ENCODE measurements around the gene GDPD3. TPM values are rescaled to one million over a fixed set of nuclear protein-coding genes. Genes with fewer than 3 reads are reported as not detected.

GDPD3 gene
- total RNA-seq, 4 donors from 2014 or later = 13.4 to 41.2 (median 28.1) TPM

DNA sequence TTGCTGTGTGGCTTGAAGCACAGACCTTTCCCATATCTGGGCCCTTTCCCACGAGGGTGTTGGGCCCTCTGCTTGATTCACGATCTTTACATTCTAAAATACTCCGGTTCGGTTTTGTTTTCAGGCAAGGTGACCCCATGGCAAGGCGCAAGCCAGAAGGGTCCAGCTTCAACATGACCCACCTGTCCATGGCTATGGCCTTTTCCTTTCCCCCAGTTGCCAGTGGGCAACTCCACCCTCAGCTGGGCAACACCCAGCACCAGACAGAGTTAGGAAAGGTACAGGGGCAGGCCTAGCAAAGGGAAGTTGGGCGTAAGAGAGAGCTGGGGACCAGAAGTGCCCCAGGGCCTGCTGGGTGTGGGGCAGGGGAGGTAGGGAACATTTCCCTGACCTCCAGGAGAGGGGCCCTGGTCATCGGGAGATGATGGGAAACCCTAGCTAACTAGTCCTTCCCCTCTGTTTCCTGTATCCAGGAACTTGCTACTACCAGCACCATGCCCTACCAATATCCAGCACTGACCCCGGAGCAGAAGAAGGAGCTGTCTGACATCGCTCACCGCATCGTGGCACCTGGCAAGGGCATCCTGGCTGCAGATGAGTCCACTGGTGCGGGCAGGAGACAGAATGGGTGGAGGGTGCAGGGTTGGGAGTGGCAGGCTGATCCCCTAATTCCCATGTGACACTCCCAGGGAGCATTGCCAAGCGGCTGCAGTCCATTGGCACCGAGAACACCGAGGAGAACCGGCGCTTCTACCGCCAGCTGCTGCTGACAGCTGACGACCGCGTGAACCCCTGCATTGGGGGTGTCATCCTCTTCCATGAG lies 46.4 kb downstream of the GDPD3 start:
- H3K4me1 ChIP-seq = peaks cover 46 to 76% (median 48%) of the 10 kb centered on the region in 3 donors
- WGBS, 2 donors = 0 to 11% methylated on average over 1 to 5 of the region's 21 CpGs
- TF ChIP-seq POLR2A (IDR thresholded peaks at IDR 0.05) = peak in 1 of 4 donors; percentile 41
- TF ChIP-seq CTCF (IDR thresholded peaks at IDR 0.05) = no peak
- peak overlapping the region; percentile 98 to 100 (median 100) for H3K27ac ChIP-seq
- peak overlapping the region; percentile 92 to 98 (median 95) for H3K4me3 ChIP-seq
- intact Hi-C loops (cut with DNase I) = no loop called here
- peaks cover 35 to 52% (median 49%) of the 10 kb centered on the region in 3 donors for H3K36me3 ChIP-seq
- no peak for DNase-seq
- H3K27me3 ChIP-seq = no peaks in the 10 kb centered on the region
- H3K9me3 ChIP-seq = no peaks in the 10 kb centered on the region

- Histone ChIP-seq H3K27ac (peak overlapping the region; percentile 98 to 100 (median 100)), H3K9me3 (no peaks in the 10 kb centered on the region), H3K27me3 (no peaks in the 10 kb centered on the region), H3K4me3 (peak overlapping the region; percentile 92 to 98 (median 95)), H3K36me3 (peaks cover 28 to 44% (median 41%) of the 10 kb centered on the region in 3 donors), H3K4me1 (peaks cover 47 to 77% (median 48%) of the 10 kb centered on the region in 3 donors)
- intact Hi-C loops (cut with DNase I) = no loop called here
- no peak for DNase-seq
- TF ChIP-seq CTCF (IDR thresholded peaks at IDR 0.05) (peak in 1 of 6 experiments; percentile 1), POLR2A (IDR thresholded peaks at IDR 0.05) (no peak)
- WGBS, 2 donors = 0% methylated on average over 2 to 15 of the region's 44 CpGs
Measured at GRCh38 chr16:30065943-30066760, 47.2 kb downstream of the GDPD3 start.

DNA sequence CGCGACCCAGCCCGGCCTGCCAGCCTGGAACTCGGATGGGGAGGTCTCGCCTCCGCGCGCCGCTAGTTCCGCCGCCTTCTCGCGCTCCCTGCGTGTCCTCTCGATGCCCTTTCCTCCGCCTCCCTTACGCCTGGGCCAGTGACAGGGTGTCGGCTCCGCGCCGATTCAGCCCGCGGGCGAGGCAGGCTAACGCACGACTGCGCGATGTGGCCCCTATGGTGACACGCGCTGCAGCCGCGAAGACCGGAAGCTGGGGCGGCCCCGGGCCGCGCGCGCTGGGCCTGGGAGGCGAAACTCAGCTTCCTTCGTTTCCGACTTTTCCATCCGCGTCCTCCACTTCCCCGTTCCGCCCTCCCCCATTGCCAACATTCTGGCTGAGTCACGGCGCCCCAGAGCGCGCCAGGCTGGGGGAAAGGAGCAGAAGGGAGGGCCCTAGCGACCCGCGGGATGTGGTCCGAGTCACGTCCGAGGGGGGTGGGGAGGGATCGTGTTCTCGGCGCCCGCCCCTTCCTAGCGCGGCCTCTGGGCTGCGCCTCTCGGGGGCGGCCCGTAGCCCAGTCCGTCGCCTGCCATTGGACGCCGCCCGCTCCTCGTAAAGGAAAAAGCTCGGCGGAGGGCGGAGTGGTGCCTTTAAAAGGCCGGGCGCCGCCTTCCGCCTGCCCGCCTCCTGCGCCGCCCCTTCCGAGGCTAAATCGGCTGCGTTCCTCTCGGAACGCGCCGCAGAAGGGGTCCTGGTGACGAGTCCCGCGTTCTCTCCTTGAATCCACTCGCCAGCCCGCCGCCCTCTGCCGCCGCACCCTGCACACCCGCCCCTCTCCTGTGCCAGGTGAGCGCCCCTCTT lies 48.0 kb downstream of the GDPD3 start, which contains the start of gene ALDOA:
Gene ALDOA (plus strand): TSS at position 659 of the 841 bp plus-strand sequence. CDS start 1,138 bp downstream, outside the sequence.
- 0% methylated on average over 6 to 18 of the region's 99 CpGs for WGBS, 2 donors
- TF ChIP-seq CTCF (IDR thresholded peaks at IDR 0.05) (peak in 2 of 6 experiments; percentile 3 to 15), POLR2A (IDR thresholded peaks at IDR 0.05) (peak; percentile 50 to 99 (median 98))
- intact Hi-C loops (cut with DNase I) = no loop called here
- H3K9me3 ChIP-seq = no peaks in the 10 kb centered on the region
- peak; percentile 83 for DNase-seq
- no peaks in the 10 kb centered on the region for H3K27me3 ChIP-seq
- H3K36me3 ChIP-seq = peaks cover 26 to 36% (median 36%) of the 10 kb centered on the region in 3 donors
- H3K4me1 ChIP-seq = peaks cover 53 to 77% (median 54%) of the 10 kb centered on the region in 3 donors
- peak within 1 kb of the TSS; percentile 92 to 98 (median 95) for H3K4me3 ChIP-seq
- peak within 1 kb of the TSS; percentile 98 to 100 (median 100) for H3K27ac ChIP-seq

- Histone ChIP-seq H3K36me3 (peaks cover 21 to 30% (median 29%) of the 10 kb centered on the region in 3 donors), H3K9me3 (no peaks in the 10 kb centered on the region), H3K27ac (peak overlapping the region; percentile 98 to 100 (median 100)), H3K4me3 (peak overlapping the region; percentile 92 to 98 (median 95)), H3K27me3 (no peaks in the 10 kb centered on the region), H3K4me1 (peaks cover 50 to 77% (median 53%) of the 10 kb centered on the region in 3 donors)
- DNase-seq = no peak
- 3% methylated on average over 10 of the region's 25 CpGs; no CpG with 5 or more reads in 1 of the 2 donors for WGBS, 2 donors
- intact Hi-C loops (cut with DNase I) = no loop called here
- TF ChIP-seq CTCF (IDR thresholded peaks at IDR 0.05) = peak in 1 of 6 experiments; percentile 10
- peak in 2 of 4 donors; percentile 40 to 66 for TF ChIP-seq POLR2A (IDR thresholded peaks at IDR 0.05)
Measured at GRCh38 chr16:30064729-30065101, 48.6 kb downstream of the GDPD3 start.
